Measurements from ENCODE around the gene CCDC24. TPM values are rescaled to one million over a fixed set of nuclear protein-coding genes. Genes with fewer than 3 reads are reported as not detected.

CCDC24 gene
- total RNA-seq, result 4.4 and 9.6 TPM in 2 replicates

DNA sequence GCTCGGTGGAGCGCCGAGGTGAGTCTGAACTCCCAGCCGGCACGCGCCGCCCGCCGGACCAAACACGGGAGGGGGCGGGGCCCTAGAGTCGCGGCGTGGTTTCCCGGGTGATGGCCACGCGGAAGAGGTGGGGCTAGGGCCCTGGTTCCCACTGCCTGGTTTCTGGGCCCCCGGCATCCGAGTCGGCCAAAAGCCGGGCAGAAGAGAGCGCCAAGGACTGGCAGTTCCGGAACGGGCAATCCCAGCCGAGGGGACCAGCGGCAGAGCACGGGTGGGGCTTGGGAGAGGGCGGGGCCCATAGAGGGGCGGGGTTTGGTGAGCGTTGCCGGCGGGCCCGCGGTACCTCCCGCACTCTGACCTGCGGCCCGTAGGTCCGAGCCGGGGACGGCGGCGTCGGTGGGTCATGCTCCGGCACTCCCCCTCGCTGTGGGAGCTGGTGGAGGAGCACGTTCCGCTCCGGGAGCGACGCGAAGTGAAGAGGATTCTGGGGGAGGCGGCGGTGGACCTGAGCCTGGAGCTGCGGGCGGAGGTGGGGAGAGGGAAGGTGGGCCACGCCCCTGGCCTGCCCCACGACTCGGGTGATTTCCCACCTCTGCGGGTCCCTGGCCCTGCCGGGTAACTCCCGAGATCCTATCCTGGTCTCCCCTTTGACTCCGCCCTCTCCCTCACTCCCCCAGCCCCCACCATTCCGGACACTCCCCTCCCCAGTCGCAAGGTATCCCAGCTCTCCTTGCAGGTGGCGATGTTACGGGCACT lies at the start of gene CCDC24:
Gene CCDC24 (plus strand): TSS at position 124 of the 756 bp plus-strand sequence. CDS start 280 bp downstream, at position 404.
- no peak for DNase-seq (ENCODE audit: low read depth)
- Histone ChIP-seq H3K27me3 (ENCODE audit: control insufficient read depth, insufficient read depth, low read length) (no peaks in the 10 kb centered on the region), H3K4me3 (ENCODE audit: low read depth, low read length) (peak within 1 kb of the TSS; percentile 77), H3K36me3 (ENCODE audit: control insufficient read depth, insufficient read depth, low read length) (no peaks in the 10 kb centered on the region)
- TF ChIP-seq, protein P1, sequence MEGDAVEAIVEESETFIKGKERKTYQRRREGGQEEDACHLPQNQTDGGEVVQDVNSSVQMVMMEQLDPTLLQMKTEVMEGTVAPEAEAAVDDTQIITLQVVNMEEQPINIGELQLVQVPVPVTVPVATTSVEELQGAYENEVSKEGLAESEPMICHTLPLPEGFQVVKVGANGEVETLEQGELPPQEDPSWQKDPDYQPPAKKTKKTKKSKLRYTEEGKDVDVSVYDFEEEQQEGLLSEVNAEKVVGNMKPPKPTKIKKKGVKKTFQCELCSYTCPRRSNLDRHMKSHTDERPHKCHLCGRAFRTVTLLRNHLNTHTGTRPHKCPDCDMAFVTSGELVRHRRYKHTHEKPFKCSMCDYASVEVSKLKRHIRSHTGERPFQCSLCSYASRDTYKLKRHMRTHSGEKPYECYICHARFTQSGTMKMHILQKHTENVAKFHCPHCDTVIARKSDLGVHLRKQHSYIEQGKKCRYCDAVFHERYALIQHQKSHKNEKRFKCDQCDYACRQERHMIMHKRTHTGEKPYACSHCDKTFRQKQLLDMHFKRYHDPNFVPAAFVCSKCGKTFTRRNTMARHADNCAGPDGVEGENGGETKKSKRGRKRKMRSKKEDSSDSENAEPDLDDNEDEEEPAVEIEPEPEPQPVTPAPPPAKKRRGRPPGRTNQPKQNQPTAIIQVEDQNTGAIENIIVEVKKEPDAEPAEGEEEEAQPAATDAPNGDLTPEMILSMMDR (IDR thresholded peaks at IDR 0.05; ENCODE audit: insufficient read depth, low read length, poor library complexity, severe bottlenecking), result no peak

DNA sequence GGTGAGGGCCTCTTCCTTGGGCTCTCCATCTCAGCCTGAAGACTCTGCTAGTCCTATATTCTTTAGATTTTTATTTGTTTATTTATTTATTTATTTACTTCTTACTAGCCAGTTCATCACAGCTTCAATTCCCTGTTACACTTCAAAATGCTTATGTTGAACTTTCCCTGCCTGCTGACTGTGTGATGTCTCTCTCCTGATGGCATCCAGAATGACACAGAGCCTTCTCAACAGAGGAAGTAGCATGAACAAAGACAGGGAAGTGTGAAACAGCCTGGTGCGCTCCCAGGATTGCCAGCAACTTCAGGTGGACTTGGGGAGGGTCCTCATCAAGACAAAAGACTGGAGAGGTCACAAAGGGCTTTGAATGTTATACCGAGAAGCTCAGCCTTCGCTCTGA lies 49.0 kb upstream of the CCDC24 start:
- Histone ChIP-seq H3K36me3 (ENCODE audit: control insufficient read depth, insufficient read depth, low read length) (no peaks in the 10 kb centered on the region), H3K4me3 (ENCODE audit: low read depth, low read length) (no peak overlapping the region), H3K27me3 (ENCODE audit: control insufficient read depth, insufficient read depth, low read length) (no peaks in the 10 kb centered on the region)
- no peak for DNase-seq (ENCODE audit: low read depth)
- TF ChIP-seq, protein P1 (IDR thresholded peaks at IDR 0.05; ENCODE audit: insufficient read depth, low read length, poor library complexity, severe bottlenecking), result no peak

DNA sequence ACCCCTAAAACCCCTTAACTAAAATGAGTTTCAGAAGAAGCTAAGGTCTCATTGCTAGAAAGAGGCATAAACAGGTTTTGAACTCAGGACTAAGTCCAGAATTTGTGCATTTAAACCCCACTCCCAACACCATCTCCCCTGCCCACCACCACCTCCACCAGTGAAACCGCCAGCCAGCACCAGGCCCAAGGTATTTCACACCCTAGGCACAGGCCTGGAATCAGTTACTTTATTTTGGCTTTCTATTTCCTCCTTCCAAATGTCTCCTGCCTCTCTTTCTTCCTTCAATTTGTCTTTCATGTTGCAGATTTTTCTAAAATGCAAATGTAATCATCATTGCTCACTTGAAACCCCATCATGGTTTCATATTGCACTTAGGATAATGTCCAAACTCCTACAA lies 46.5 kb upstream of the CCDC24 start:
- Histone ChIP-seq H3K4me3 (ENCODE audit: low read depth, low read length) (no peak overlapping the region), H3K36me3 (ENCODE audit: control insufficient read depth, insufficient read depth, low read length) (no peaks in the 10 kb centered on the region), H3K27me3 (ENCODE audit: control insufficient read depth, insufficient read depth, low read length) (no peaks in the 10 kb centered on the region)
- TF ChIP-seq, protein P1 (IDR thresholded peaks at IDR 0.05; ENCODE audit: insufficient read depth, low read length, poor library complexity, severe bottlenecking), result no peak
- no peak for DNase-seq (ENCODE audit: low read depth)

DNA sequence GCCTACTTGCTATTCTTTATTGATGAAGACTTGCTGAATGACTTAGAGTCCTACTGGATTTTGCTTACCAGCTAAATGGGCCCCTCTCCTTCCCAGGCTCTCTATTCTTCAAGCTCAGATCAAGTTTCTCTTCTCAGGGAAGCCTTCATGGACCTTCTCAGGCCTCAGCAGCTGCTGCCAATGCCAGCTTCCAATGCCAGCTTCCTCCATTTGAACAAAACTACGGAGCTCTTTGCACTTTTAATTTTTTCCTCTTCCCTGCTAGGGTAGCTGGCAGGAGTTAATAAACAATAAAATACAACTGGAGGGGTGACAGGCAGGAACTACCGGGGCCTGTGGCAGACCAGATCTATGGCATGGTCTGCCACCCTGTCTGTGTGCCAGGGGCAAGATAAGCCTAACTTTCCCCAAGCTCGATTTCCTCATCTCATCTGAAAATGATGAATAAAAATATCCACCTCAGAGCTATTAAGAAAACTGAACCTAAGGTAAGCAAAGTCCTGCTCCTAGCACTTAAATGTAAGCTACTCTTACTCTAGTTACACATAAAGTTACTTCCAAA lies 45.6 kb upstream of the CCDC24 start:
- TF ChIP-seq, protein P1 (IDR thresholded peaks at IDR 0.05; ENCODE audit: insufficient read depth, low read length, poor library complexity, severe bottlenecking), result no peak
- H3K27me3 ChIP-seq (ENCODE audit: control insufficient read depth, insufficient read depth, low read length), result no peaks in the 10 kb centered on the region
- H3K36me3 ChIP-seq (ENCODE audit: control insufficient read depth, insufficient read depth, low read length), result no peaks in the 10 kb centered on the region
- peak overlapping the region; percentile 81 for H3K4me3 ChIP-seq (ENCODE audit: low read depth, low read length)
- DNase-seq (ENCODE audit: low read depth), result no peak

DNA sequence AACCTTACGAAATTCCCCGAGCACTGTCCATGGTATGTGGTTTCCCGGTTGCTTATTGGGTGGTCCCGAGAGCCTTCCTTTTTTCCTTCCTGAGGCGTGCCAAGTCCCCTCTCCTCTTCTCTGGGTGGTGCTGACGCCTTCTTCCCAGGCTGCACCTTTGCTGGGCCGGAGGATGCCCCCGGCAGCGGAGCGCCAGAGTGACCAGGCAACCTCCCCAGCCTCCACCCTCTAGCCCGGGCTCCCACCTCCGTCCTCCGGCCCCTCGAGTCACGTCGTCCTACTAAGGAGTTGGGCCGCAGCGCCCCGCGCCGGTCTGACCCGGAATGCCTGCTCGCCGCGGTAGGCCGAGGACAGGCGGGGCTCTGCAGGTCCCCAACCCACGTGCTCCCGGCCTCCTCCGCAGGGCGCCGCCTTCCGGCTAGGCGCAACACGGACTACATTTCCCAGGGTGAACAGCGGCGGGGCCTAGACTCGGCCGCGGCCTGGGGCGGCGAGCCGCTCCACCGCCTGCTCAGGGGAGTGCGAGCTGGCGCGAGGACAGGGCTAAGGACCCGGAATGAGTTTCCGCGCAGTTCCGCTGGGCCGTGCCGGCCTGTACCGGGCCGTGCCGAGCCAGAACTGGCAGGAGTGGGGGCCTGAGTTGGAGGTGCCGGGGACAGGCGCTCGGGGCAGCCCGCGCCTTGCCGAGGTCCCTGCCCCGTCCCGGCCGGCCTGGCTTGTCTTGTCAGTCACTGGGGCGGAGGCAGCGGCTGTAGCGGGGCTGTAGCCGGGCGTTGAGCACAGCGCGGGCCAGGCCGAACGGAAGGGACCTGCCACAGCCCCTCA lies 45.0 kb upstream of the CCDC24 start, which contains the start of gene IPO13:
Gene IPO13 (plus strand): TSS at position 715 of the 825 bp plus-strand sequence. CDS start 651 bp downstream, outside the sequence.
- TF ChIP-seq, protein P1 (IDR thresholded peaks at IDR 0.05; ENCODE audit: insufficient read depth, low read length, poor library complexity, severe bottlenecking), result peak; percentile 74
- no peaks in the 10 kb centered on the region for H3K27me3 ChIP-seq (ENCODE audit: control insufficient read depth, insufficient read depth, low read length)
- H3K36me3 ChIP-seq (ENCODE audit: control insufficient read depth, insufficient read depth, low read length), result no peaks in the 10 kb centered on the region
- peak within 1 kb of the TSS; percentile 81 for H3K4me3 ChIP-seq (ENCODE audit: low read depth, low read length)
- peak; percentile 78 for DNase-seq (ENCODE audit: low read depth)
